Effector memory CD8-positive, alpha-beta T cell (primary cell): Measurements from ENCODE around the gene PHYHIPL.
"Not testable (repeated sequence)": the region's sequence is repeated elsewhere in the genome, so short reads cannot be mapped to it uniquely, and the experiment has no call there.

Source experiments
- ATAC-seq: fragments of 150-1000 bp; cut with Tn5 transposase; replicated peaks from 2 replicates; pipeline ENCODE4 v1.10.0; 2021; ENCODE audit warnings: mild to moderate bottlenecking, moderate library complexity
- DNase-seq, 3 experiments: peaks; one replicate each; pipeline ENCODE4 v3.0.0; 2021
- H3K27ac Mint-ChIP-seq, 2 donors: one replicate each; pipeline ENCODE4 v1.8.0; 2022; ENCODE audit warnings: mild to moderate bottlenecking in 2 of 2, mixed read lengths in 2 of 2, moderate library complexity in 2 of 2
- H3K27me3 Mint-ChIP-seq, 2 donors: one replicate each; pipeline ENCODE4 v1.8.0; 2022; ENCODE audit warnings: mixed read lengths in 2 of 2
- H3K36me3 Mint-ChIP-seq: one replicate; pipeline ENCODE4 v1.8.0; 2022; ENCODE audit warnings: mild to moderate bottlenecking, moderate library complexity, mixed read lengths; ENCODE audit not compliant: insufficient read depth
- H3K4me1 Mint-ChIP-seq, 2 donors: one replicate each; pipeline ENCODE4 v1.8.0; 2022; ENCODE audit warnings: low read depth in 2 of 2, mixed read lengths in 2 of 2
- H3K4me3 Mint-ChIP-seq, 2 donors: one replicate each; pipeline ENCODE4 v1.8.0; 2022; ENCODE audit warnings: mild to moderate bottlenecking in 2 of 2, mixed read lengths in 2 of 2, moderate library complexity in 2 of 2
- H3K9me3 Mint-ChIP-seq, 2 donors: one replicate each; pipeline ENCODE4 v1.8.0; 2022; ENCODE audit warnings: mixed read lengths in 2 of 2

The PHYHIPL gene

DNA sequence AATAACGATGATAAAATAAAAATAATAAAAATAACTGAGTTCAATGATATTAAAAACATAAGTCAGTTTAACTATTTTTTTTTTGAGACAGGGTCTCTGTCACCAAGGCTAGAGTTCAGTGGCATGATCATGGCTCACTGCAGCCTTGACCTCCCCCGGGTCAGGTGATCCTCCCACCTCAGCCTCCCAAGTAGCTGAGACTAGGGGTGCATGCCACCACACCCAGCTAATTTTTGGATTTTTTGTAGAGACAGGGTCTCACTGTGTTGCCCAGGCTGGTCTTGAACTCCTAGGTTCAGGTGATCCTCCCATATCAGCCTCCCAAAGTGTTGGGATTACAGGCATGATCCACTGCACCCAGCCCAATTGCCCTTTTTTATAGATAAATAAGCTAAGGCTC lies 47.2 kb downstream of the PHYHIPL start:
- H3K4me3 Mint-ChIP-seq, H3K9me3 Mint-ChIP-seq, ATAC-seq, H3K36me3 Mint-ChIP-seq, H3K27ac Mint-ChIP-seq, DNase-seq, H3K4me1 Mint-ChIP-seq, H3K27me3 Mint-ChIP-seq: not testable (repeated sequence)

DNA sequence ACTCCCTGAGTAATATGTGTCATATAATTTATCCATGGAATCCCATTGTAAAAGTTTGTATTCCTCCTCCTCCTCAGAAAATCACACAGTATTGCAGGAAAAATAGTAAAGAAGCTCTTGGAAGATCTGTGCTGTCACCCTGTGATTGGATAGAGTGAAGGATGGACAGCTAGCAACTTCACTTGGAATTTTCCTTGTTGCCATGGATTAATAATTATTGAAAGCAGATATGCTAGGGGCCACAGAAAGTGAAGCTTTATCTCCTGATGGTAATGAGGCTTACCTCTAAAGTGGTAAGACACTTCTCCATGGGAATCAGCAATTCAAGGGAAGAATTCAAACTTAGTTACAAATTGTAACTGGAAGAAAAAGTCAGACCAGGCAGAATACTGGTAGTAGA lies 48.8 kb downstream of the PHYHIPL start:
- peaks cover 6% of the 10 kb centered on the region in 2 donors for H3K9me3 Mint-ChIP-seq
- H3K36me3 Mint-ChIP-seq, result no peaks in the 10 kb centered on the region
- no peaks in the 10 kb centered on the region for H3K27me3 Mint-ChIP-seq
- no peak overlapping the region for H3K4me3 Mint-ChIP-seq
- ATAC-seq (no peak), DNase-seq (no peak)
- no peak overlapping the region for H3K27ac Mint-ChIP-seq
- H3K4me1 Mint-ChIP-seq, result no peaks in the 10 kb centered on the region

DNA sequence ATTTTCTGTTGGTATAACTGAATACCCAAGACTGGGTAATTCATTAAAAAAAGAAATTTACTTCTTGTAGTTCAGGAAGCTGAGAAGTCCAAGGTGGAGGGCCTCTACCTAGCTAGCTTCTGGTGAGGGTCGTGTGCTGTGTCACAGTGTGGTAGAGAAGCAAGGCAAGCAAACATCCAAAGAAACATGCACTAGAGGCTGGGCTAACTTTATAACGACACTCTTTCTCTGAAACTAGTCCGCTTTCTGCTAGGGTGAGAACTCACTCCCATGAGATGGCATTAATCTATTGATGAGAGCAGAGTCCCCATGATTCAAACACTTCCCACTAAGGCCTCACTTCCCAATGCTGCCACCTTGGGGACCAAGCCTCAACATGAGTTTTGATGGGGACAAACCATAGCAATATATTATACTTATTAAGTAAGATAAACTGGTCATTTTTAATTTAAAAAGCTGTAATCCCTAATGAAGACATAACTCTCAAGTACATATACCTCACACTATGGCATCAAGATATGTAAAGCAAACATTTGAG lies 50.8 kb downstream of the PHYHIPL start:
- Mint-ChIP-seq H3K36me3 (no peaks in the 10 kb centered on the region), H3K27me3 (no peaks in the 10 kb centered on the region), H3K9me3 (peaks cover 6% of the 10 kb centered on the region in 2 donors), H3K27ac (no peak overlapping the region), H3K4me3 (no peak overlapping the region), H3K4me1 (no peaks in the 10 kb centered on the region)
- ATAC-seq (no peak), DNase-seq (no peak)

DNA sequence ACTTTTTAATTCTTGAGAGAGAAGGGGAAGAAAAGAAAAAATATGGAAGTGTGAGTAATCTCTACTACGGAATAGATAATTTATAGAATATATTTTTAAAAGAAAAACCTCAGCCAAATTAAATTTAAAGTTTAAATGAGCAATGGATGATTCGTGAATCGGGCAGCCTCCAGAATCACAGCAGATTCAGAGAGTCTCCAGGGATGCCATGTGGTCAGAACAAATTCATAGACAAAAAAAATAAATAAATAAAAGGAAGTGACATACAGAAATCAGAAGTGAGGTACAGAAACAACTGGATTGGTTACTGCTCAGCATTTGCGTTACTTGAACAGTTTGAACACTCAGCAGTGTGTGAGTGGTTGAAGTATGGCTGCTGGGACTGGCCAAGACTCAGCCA lies 53.0 kb downstream of the PHYHIPL start:
- Mint-ChIP-seq H3K4me3 (no peak overlapping the region), H3K27me3 (no peaks in the 10 kb centered on the region), H3K27ac (no peak overlapping the region), H3K9me3 (peaks cover 3 to 6% of the 10 kb centered on the region in 2 donors), H3K36me3 (no peaks in the 10 kb centered on the region), H3K4me1 (no peaks in the 10 kb centered on the region)
- ATAC-seq (no peak), DNase-seq (no peak)

DNA sequence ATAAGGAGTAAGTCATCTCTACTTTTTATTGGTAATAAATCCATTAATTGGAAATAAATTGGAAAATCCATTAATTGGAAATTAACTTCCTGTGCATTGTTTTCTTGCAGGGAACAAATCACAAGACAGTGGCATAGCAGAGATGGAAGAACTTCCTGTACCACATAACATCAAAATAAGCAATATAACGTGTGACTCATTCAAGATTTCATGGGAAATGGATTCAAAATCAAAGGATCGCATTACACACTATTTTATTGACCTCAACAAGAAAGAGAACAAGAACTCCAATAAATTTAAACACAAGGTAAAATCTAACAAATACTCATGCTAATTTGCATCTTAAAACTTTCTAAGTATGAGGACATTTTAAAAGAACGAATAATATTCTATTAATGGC lies 57.8 kb downstream of the PHYHIPL start:
- H3K4me1 Mint-ChIP-seq, result no peaks in the 10 kb centered on the region

DNA sequence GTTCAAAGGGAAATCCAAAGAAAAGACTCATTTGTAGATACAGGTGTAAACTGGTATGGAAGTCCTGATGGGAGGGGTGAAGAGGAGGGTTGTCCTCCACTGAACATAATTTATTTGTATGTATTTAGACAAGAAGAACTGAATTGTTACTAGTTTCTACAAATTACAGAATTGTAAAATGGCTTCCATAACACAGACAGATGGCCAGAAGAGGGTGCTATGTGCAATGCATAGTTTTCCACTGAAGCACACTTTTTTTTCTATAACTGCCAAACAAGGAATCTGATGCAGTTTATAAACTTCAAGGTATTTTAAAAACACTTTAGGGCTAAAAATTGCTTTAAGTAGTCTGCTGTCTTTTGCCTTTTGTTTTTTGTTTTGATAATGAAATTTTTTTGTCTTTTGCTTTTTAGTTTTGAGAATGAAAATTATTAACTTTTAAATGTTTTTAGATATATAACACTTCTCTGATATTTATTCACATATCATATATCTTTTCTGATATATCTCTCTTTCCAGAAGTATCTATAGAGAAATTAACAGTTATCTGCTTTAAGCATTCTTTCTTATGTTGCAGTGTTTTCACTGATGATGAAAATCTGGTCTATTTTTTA lies 58.5 kb downstream of the PHYHIPL start:
- DNase-seq (no peak), ATAC-seq (no peak)
- Mint-ChIP-seq H3K9me3 (no peaks in the 10 kb centered on the region), H3K4me3 (no peak overlapping the region), H3K36me3 (no peaks in the 10 kb centered on the region), H3K27ac (no peak overlapping the region), H3K27me3 (no peaks in the 10 kb centered on the region), H3K4me1 (no peaks in the 10 kb centered on the region)

More for the DNA sequence above, 57.8 kb downstream of the PHYHIPL start:
- no peak for ATAC-seq
- DNase-seq, result no peak
- H3K27me3 Mint-ChIP-seq, result no peaks in the 10 kb centered on the region
- no peak overlapping the region for H3K27ac Mint-ChIP-seq
- H3K9me3 Mint-ChIP-seq, result no peaks in the 10 kb centered on the region
- H3K4me3 Mint-ChIP-seq, result no peak overlapping the region
- H3K36me3 Mint-ChIP-seq, result no peaks in the 10 kb centered on the region

DNA sequence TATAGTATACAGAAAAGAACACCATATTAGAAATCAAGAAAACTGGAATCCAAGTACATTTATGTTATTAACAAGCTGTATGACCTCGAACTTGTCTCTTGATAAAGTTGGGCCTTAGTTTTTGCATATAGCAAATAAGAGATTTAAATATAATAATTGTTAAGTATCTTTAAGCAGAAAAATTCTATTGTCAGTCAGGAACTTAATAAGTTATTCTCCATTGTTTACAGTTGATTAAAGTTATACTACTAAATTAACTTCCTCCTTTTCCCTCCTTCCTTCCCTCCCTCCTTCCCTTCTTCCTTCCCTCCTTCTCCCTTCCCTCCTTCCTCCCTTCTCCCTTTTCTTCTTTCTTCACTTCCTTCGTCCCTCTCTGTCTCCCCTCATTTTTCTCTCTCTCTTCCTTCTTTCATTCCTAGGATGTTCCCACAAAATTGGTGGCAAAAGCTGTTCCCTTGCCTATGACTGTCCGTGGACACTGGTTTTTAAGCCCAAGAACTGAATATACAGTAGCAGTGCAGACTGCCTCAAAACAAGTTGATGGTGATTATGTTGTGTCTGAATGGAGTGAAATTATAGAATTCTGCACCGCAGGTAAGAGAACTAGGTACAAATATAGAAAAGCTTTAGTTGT lies 59.7 kb downstream of the PHYHIPL start:
- Mint-ChIP-seq H3K4me3 (no peak overlapping the region), H3K4me1 (no peaks in the 10 kb centered on the region), H3K9me3 (no peaks in the 10 kb centered on the region), H3K27me3 (no peaks in the 10 kb centered on the region), H3K36me3 (no peaks in the 10 kb centered on the region), H3K27ac (no peak overlapping the region)
- ATAC-seq (no peak), DNase-seq (no peak)

DNA sequence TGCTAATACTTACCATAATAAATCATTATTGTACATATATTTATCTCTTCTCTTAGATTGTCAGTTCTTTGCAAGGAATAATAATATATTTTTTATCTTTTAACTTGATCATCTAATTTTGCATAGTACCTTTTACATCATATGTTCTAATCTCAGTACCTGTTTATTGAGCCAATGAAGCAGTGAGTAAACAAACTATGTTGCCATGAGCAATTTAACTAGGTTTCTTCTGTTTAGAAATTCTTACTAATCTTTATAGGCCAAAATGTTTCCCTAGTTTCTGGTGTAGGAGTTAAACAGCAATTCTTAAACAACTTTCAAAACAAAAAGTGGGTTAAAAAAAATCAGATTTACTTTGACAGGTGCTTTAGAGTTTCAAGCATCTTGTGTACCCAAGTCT lies 61.3 kb downstream of the PHYHIPL start:
- Mint-ChIP-seq H3K27ac (no peak overlapping the region), H3K36me3 (no peaks in the 10 kb centered on the region), H3K4me1 (no peaks in the 10 kb centered on the region), H3K9me3 (no peaks in the 10 kb centered on the region), H3K4me3 (no peak overlapping the region), H3K27me3 (no peaks in the 10 kb centered on the region)
- ATAC-seq (no peak), DNase-seq (no peak)

DNA sequence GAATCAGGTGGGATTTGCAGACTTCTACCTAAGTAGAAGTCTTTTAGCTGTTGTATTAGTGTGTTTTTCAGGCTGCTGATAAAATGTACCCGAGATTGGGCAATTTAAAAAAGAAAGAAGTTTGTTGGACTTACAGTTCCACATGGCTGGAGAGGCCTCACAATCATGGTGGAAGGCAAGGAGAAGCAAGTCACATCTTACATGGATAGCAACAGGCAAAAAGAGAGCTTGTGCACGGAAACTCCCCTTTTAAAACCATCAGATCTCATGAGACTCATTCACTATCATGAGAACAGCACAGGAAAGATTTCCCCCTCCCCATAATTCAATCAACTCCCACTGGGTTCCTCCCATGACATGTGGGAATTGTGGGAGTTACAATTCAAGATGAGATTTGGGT lies 62.7 kb downstream of the PHYHIPL start:
- not testable (repeated sequence) for H3K36me3 Mint-ChIP-seq, H3K27ac Mint-ChIP-seq, H3K9me3 Mint-ChIP-seq, H3K4me1 Mint-ChIP-seq, H3K4me3 Mint-ChIP-seq, H3K27me3 Mint-ChIP-seq, ATAC-seq, DNase-seq

DNA sequence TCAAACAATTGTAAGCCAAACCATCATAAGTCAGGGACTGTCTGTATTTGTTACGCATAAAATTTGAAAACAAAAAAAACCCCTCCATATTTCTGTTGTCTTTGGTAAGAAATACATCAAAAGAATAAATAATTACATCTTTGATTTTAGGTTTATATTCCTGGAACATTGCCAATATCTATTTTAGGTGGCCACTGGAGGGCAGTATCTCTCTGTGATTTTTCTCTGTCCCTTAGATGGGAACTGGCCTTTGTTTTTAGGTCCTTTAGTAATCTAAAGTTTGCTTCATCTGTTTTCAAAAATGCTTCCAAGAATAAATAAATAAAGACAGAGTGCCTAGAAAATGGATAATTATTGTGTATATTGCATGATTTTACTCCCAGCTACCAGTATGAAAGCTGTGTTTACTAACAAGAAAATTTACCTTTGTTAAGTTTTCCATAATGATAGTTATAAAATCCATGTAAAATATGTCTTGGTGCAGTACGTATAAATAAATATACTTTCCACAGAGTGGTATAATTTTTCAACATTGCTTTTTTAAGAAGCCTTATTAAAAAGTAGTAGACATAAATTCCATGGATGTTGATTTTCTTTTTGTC lies 64.2 kb downstream of the PHYHIPL start:
- no peak for DNase-seq
- Mint-ChIP-seq H3K27me3 (no peaks in the 10 kb centered on the region), H3K4me1 (no peaks in the 10 kb centered on the region), H3K27ac (no peak overlapping the region), H3K4me3 (no peak overlapping the region), H3K9me3 (peaks cover 0 to 3% of the 10 kb centered on the region in 2 donors), H3K36me3 (no peaks in the 10 kb centered on the region)
- no peak for ATAC-seq

DNA sequence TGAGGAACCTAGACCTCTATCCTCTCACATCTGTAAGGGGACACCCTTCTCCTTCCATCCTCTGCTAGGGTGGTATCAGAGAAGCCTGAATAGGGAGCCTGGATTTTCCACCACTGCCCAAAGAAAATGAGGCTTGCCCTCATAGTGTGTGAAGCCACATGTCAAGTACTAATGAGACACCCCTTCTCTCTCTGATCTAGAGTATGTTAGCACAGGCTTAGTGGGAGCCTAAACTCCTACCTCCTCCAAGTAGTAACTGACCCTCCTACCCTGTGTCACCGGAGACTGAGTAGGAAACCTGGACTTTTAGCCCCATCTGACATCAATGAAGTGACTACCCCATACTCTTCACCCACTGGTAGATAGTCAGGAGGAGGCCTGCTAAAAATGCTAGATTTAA lies 65.6 kb downstream of the PHYHIPL start:
- Mint-ChIP-seq H3K4me1 (no peaks in the 10 kb centered on the region), H3K36me3 (no peaks in the 10 kb centered on the region), H3K9me3 (peaks cover 0 to 3% of the 10 kb centered on the region in 2 donors), H3K4me3 (no peak overlapping the region), H3K27me3 (no peaks in the 10 kb centered on the region), H3K27ac (no peak overlapping the region)
- DNase-seq (no peak), ATAC-seq (no peak)

DNA sequence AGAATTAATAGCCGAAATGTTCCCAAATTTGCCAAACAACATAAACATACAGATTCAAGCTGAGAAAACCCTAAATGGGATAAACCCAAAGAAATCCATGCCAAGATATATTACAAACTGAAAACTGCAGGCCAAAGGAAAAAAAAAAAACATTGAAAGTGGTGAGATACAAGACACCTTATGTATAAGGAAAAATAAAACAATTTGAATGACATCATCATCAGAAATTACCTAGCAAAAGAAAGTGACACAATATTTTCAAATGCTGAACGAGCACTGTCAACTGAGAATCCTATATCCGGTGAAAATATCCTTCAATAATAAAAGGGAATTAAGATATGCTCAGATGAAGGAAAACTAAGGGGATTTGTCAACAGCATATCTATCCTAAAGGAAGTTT lies 66.5 kb downstream of the PHYHIPL start:
- DNase-seq (no peak), ATAC-seq (no peak)
- H3K9me3 Mint-ChIP-seq, result peaks cover 0 to 4% of the 10 kb centered on the region in 2 donors
- H3K36me3 Mint-ChIP-seq, result no peaks in the 10 kb centered on the region
- no peaks in the 10 kb centered on the region for H3K27me3 Mint-ChIP-seq
- no peak overlapping the region for H3K27ac Mint-ChIP-seq
- no peak overlapping the region for H3K4me3 Mint-ChIP-seq
- no peaks in the 10 kb centered on the region for H3K4me1 Mint-ChIP-seq

DNA sequence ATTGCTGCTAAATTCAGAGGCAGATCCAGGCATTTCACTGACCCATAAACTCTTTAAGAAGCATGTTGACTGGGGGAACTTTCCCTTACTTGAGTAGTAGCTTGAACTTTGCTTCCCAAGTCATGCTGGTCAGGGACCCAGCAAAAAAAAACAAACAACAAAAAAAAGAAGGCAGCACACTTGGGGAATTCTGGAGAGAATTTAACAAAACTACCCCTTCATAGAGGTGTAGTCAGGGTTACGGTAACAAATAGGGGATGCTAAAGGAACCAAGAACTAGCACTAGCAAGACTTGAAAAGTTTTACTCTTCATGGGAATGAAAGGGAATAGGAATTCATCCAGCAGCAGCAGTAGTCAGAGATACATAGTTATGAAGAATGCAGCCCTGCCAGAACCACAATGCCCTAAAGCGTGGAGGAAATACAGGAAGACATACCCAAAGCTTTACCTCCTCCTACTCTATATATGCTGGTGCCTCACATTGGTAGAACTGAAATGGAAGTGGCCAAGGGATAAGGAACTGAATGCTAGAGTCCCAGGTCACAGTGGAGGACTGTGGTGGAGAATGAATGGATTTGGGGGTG lies 67.3 kb downstream of the PHYHIPL start:
- Mint-ChIP-seq H3K9me3 (peaks cover 0 to 4% of the 10 kb centered on the region in 2 donors), H3K36me3 (no peaks in the 10 kb centered on the region), H3K4me3 (no peak overlapping the region), H3K4me1 (no peaks in the 10 kb centered on the region), H3K27me3 (no peaks in the 10 kb centered on the region), H3K27ac (no peak overlapping the region)
- ATAC-seq (no peak), DNase-seq (no peak)

DNA sequence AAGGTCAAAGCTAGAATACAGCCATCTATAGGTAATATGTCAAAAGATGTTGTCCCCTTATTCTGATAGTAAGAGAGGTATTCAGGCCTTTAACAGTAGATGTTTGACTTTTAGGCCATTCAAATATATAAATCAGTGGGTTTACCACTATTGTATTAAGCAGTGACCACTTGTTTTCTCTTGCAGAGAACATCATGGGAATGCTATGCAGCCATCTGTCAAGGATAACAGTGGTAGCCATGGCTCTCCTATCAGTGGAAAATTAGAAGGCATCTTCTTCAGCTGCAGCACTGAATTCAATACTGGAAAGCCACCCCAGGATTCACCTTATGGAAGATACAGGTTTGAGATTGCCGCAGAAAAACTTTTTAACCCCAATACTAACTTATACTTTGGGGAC lies 68.4 kb downstream of the PHYHIPL start:
- no peaks in the 10 kb centered on the region for H3K4me1 Mint-ChIP-seq
- DNase-seq, result no peak
- no peak overlapping the region for H3K4me3 Mint-ChIP-seq
- ATAC-seq, result no peak
- no peak overlapping the region for H3K27ac Mint-ChIP-seq
- H3K9me3 Mint-ChIP-seq, result peaks cover 0 to 4% of the 10 kb centered on the region in 2 donors
- no peaks in the 10 kb centered on the region for H3K36me3 Mint-ChIP-seq
- H3K27me3 Mint-ChIP-seq, result no peaks in the 10 kb centered on the region
